ENCODE data around the gene TCHHL1.

- TF ChIP-seq CTCF (IDR thresholded peaks at IDR 0.05 in 2 of 3, conservative IDR thresholded peaks at IDR 0.05 in 1 of 3; ENCODE audit: control insufficient read depth in 2 of 3, extremely low read depth in 1 of 3, insufficient read depth in 1 of 3, low read depth in 3 of 3, low read length in 3 of 3), result no peak
- TF ChIP-seq ATF3 (IDR thresholded peaks at IDR 0.05; ENCODE audit: borderline replicate concordance, extremely low read depth, low read depth, low read length), result no peak
Measured at GRCh38 chr1:152039461-152039860, 49.4 kb downstream of the TCHHL1 start.
